GM19099 (cell line): ENCODE data around the gene RNPEPL1.

Source experiments
- POLR2A ChIP-seq: IDR thresholded peaks from 3 replicates; pipeline ENCODE4 v1.6.1; 2011; ENCODE audit warnings: low read depth; ENCODE audit not compliant: insufficient read length; ENCODE audit errors: extremely low read depth

The RNPEPL1 gene

DNA sequence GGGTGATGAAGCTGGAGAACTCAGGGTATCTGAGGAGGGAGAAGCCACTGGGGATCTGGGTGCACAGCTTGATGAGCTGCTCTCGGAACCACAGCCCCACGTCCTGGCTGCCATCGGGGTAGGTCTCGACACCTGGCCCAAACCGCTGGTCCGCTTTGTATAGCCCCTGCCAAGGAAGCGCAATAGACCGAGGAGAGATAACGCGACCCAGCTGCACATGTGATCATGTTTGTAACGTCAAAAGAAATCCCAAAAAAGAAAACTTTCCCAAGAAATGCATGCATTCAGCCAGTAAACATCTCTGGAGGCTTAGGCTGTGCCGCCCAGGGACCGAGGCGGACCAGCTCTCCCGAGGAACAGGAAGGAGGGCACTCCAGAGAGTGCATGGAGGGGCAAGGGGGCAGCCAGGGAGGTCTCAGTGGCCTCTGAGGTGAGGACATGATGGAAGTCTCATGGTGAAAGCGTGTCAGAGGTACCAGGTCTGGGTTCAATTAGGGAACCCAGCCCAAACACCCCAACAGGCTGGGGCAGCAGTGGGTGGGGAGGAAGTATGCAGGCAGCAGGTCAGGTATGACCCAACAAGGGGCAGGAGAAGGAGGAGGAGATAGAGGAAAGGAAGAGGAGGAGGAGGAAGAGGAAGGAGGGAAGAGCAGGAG, 38.8 kb upstream of the RNPEPL1 start:
- TF ChIP-seq POLR2A, result no peak

DNA sequence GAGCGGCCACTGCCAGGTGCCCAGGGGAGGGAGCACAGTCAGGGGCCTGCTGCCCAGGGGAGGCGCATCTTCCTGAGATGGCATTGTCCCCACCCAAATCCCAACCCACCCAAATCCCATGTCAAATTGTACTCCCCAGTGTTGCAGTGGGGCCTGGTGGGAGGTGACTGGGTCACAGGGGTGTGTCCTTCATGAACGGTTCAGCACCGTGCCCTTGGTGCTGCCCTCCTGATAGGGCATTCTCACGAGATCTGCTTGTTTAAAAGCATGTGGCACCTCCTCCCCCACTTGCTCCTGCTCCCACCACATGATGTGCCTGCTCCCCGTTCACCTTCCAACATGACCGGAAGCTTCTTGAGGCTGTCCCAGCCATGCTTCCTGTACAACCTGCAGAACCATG, 38.1 kb upstream of the RNPEPL1 start:
- no peak for TF ChIP-seq POLR2A

DNA sequence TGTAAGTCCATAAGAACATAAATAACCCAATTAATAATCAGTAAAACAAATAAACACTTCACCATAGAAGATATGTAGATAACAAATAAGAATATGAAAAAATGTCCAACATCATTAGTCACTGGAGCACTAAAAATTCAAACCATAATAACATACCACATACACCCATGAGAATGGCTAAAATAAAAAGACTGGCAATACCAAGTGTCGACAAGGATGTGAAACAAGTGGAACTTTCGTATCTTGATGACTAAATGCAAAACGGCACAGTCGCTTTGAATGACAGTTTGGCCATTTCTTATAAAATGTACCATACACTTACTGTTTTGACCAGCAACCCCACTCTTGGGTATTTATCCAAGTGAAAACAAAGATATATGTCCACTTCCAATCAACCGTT, 37.2 kb upstream of the RNPEPL1 start:
- TF ChIP-seq POLR2A, result no peak

DNA sequence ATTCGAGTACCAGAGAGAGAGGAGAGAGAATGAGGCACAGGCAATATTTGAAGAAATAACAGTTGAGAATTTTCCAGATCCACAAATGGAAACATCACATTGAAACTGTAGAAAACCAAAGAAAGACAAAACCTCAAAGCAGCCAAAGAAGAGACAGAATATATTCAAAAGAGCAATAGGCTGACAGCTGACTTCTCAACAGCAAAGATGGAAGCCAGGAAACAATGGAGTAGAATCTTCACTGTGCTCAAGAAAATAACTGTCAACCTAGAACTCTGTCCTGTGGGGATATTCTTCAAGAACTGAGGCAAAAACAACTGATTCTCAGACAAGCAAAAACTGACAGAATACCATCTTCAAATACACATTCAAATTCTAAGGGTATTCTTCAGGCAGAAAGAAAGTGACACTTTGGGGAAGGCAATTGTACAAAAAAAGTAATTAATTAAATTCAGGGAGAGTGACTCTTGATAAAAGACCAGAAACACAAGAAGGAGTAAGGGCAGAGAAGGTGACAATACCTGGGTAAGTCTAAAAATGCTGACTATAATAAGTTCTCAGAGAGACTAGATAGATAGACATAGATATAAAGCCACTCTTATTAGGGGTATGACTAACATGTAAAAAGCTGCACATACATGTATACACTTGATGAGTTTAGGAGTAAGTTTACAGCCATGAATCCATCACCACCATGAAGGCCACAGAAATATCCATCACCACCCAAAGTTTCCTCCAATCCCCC, 36.1 kb upstream of the RNPEPL1 start:
- TF ChIP-seq POLR2A, result no peak

DNA sequence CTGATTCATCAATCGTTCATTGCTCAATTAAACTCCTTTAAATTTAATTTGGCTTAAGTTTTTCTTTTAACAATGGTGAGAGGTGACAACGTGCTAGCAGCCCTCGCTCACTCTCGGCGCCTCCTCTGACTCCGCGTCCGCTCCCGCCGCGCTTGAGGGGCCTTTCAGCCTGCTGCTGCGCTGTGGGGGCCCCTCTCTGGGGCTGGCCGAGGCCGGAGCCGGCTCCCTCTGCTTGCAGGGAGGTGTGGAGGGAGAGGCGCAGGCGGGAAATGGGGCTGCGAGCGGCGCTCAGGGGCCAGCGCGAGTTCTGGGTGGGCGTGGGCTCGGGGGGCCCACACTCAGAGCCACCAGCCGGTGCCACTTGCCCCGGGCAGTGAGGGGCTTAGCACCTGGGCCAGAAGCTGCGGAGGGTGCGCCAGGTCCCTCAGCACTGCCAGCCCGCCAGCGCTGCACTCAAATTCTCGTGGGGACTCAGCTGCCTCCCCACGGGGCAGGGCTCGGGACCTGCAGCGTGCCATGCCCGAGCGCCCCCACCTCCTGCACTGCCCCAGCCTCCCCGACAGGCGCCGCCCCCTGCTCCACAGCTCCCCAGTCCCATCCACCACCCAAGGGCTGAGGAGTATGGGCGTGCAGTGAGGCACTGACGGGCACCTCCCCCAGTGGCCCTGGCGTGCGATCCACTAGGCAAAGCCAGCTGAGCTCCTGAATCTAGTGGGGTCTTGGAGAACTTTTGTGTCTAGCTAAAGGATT, 30.1 kb upstream of the RNPEPL1 start:
- TF ChIP-seq POLR2A, result no peak

DNA sequence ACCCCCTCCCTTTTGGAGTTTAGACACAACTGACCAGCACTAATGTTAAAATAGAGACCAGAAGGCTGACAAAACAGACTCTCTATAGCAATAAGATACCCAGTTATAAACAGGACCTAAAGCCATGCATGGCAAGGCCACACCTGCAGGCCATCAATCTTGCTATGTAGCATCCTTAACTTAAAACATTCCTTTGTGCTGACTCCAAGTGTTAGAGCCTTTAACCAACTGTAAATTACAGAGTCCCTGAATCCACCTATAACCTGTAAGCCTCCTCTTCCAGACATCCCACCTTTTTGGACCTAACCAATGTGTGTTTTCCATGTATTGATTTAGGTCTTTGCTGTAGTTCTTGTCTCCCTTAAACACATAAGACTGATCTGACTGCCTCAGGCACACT, 28.4 kb upstream of the RNPEPL1 start:
- TF ChIP-seq POLR2A, result no peak

DNA sequence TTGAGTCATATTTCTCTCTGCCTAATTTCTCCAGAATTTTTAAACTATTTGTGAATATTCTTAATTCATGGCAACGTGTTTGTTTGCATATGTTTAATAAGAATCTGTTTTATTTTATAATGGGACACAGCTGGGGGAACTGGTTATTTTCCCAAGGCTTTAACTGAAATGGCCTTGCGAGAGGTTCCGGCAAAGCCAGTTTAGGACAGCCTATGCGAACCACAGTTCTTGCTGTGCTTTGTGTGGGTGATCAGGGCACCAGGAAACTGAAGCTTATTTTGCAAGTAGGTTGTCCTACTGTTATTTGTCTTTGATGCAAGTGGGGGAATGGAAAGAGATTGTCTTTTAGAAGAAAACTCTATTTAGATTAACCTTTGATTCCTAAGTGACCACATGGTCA, 17.0 kb upstream of the RNPEPL1 start:
- no peak for TF ChIP-seq POLR2A

DNA sequence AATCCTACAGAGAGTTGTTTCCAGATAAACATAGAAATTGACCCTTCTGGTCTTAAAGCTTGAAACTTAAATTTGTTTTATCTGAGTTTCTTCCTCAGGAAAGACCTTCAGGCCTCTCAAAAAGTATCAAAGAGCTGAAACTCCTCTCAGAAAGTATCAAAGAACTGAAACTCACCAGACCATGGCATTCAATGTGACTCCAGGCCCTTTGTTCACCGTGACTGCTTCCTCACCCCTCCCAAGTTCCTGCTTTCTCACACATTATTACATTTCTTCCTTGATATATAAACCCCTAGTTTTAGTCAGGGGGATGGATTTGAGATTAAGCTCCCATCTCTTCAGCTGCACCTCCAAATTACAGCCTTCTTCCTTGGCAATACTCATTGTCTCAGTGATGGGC, 16.5 kb upstream of the RNPEPL1 start:
- no peak for TF ChIP-seq POLR2A

DNA sequence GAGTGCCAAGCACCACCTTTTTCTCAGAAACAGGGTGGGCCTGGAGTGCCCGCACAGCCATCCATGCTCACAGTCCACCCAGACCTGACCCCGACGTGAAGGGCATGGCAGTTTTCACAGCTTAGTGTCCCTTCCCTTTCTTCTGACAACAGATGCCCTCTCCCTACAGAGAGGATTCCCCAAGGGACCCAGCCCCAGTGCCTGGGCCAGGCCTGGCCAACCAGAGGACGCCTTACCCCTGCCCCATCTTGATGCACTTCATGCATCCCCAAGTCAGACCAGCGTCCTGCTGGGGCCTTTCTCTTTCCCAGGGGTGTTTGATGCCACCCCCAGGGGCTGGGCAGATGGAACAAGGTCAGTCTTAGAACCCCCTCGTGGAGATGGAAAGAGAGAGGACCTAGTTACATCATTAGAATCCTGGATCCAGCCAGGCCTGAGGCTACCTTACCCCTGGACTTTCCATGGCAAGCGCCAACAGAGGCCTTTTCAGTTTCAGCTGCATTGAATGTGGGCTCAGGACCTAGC, 14.3 kb upstream of the RNPEPL1 start:
- TF ChIP-seq POLR2A, result no peak

DNA sequence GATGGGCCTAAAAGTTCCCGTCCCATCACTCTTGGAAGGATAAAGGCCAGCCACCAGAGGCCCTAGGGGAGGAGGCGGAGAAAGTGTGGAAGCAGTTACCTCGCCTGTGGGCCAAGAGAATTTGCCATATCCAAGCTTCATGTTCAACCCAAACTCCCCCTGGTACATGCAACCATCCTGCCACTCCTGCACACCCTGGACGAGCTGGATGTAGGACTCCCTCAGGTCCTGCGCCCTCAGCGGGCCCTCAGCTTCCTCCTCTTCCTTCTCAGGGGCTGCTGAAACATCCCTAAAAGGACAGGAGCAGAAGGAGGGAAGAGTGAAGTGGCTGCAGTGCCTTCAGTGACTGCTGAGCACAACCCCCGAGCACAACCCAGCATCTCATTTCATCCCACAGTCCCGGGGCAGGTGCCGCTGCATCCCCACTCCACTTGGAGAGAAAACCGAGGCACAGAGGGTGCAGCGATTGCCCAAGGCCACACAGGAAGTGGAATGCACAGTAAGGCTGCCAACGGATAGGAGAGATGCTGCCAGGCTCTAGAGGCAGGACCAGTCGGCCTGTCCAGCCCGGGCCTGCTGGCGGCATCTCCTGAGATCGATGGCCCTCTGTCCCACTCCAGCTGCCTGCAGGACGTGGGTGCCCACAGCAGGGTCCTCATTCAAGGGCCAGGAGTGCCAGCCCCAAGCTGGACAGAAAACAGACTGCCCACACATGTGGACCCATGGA, 13.4 kb upstream of the RNPEPL1 start:
- TF ChIP-seq POLR2A, result no peak

DNA sequence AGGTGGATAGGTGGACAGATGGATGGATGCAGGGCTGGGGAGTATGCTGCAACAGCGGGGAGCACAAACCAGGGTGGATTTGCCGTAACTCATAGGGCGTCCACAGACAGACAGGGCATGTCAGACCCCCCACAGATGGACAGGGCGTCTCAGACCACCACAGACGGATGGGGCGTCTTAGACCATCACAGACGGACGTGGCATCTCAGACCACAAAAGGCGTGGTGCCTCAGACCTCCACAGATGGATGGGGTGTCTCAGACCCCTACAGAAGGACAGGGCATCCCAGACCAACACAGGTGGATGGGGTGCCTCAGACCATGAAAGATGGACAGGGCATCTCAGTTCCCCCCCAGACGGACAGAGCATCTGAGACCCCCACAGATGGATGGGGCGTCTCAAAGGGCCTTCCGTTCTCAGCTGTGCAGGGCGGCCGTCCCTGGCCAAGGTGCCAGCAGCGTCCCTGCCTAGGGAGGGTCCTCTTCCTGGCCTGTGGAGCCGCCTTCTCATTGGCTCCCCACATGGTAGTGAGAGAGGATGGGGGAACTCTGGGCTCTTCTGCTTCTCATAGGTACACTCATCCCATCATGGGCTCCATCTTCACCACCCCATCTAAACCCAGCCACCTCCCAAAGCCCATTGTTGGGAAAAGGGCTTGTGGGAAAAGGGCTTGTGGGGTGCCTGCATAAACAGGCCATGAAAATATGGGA, 12.6 kb upstream of the RNPEPL1 start:
- TF ChIP-seq POLR2A, result no peak

DNA sequence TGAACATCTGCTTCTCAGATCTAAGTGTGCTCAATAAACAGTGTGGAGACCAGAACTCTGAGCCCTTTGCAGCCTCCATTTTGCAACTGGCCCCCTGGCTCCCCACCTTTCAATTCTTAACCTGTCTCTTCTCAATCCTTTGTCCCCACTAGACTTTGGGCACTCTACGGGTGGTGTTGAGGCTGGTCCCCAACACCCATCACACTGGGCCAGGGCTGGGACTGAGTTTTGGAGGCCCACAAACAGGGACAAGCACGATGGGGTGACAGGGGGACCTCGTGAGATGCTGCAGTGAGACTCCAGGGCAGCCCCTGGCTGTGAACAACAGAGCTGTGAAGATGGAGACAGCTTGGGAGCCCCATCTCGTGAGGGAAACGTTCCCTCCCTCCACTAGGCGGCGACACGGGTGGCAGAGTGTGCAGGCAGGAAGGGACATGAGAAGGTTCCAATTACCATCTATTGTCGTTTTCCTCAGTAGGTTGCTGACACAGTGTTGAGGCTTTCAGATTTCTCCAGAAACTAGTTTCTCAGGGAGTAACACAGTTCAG, 11.7 kb upstream of the RNPEPL1 start:
- TF ChIP-seq POLR2A, result no peak

DNA sequence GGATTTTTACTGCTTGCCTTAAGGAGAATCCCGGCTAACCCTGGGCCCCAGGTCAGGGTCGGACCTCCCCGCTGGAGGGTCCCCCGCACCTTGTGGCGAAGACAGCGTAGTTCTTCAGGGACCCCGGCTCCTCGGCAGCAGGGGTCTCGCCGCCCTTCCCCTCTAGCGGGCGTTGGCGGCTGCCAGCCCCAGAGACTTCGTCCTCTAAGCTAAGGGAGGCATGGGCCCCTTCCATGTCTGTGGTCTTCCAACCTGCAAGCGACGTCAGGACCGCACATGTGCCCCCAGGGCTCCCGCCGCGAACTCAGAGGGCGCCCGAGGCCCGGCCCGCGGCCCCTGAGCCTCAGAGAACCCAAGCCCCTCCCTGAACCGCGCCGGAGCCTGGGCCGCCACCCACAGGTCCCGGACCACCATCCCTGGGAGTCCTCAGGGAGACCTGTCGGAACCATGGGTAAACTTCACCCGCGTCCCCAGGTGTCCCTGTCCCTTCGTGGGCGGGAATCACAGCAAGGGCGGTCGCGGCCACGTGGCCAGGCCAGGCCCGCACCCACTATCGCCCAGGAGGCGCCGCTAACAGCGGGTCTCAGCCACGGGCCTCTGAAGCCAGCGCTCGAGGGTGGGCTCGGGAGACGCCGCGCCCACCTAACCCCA, 11.1 kb upstream of the RNPEPL1 start:
- no peak for TF ChIP-seq POLR2A

DNA sequence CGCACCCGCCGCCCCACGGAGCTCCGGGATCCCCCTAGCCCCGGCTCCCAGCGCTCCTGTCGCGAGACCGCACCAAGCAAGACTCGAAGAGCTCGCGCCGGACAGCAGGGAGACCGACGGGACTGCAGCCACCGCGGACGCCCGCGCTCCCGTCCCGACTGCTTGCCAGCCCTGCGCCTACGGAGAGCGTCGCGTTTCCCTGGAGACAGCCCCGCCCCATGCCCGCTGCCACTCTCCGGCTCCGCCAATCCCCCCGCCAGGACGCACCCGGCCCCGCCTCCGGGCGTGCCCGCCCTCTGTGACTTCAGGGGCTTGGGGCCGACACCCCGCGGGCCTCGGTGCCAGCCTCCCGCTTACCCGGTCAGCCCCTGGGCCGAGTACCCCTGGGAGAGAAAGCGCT, 10.5 kb upstream of the RNPEPL1 start, which contains the start of gene ANKMY1:
Gene ANKMY1, minus strand, starts transcription at position 181 of the 400 bp plus-strand sequence. CDS start 653 bp downstream, outside the sequence.
- no peak for TF ChIP-seq POLR2A
